ENCODE data around the gene RWDD4.
"Not testable (repeated sequence)": the region's sequence is repeated elsewhere in the genome, so short reads cannot be mapped to it uniquely, and the experiment has no call there.

The RWDD4 gene

GRCh38 chr4:183632689-183633088 is 26.3 kb downstream of the RWDD4 start:
- DNase-seq (ENCODE audit: low read depth in 1 of 2, low spot score in 1 of 2) = no peak
- H3K27ac ChIP-seq (replicated peaks) = no peak overlapping the region
- TF ChIP-seq GABPA (IDR thresholded peaks at IDR 0.05; ENCODE audit: low read depth) (no peak), CTCF (IDR thresholded peaks at IDR 0.05; ENCODE audit: insufficient read depth, low read length) (no peak), SPI1 (IDR thresholded peaks at IDR 0.05; ENCODE audit: borderline replicate concordance, low read depth) (no peak), POLR2AphosphoS5 (IDR thresholded peaks at IDR 0.05; ENCODE audit: low read depth) (no peak), REST (IDR thresholded peaks at IDR 0.05; ENCODE audit: insufficient replicate concordance, low read depth) (no peak)
- no peak overlapping the region for H3K4me3 ChIP-seq (replicated peaks; ENCODE audit: insufficient read depth, low read length)
- H3K27me3 ChIP-seq (ENCODE audit: insufficient read depth, poor library complexity, severe bottlenecking) = no peaks in the 10 kb centered on the region

GRCh38 chr4:183631577-183632198 is 27.3 kb downstream of the RWDD4 start:
- no peak for DNase-seq (ENCODE audit: low read depth in 1 of 2, low spot score in 1 of 2)
- Histone ChIP-seq H3K4me3 (replicated peaks; ENCODE audit: insufficient read depth, low read length) (no peak overlapping the region), H3K27me3 (ENCODE audit: insufficient read depth, poor library complexity, severe bottlenecking) (no peaks in the 10 kb centered on the region), H3K27ac (replicated peaks) (no peak overlapping the region)
- TF ChIP-seq SPI1 (IDR thresholded peaks at IDR 0.05; ENCODE audit: borderline replicate concordance, low read depth) (no peak), GABPA (IDR thresholded peaks at IDR 0.05; ENCODE audit: low read depth) (no peak), CTCF (IDR thresholded peaks at IDR 0.05; ENCODE audit: insufficient read depth, low read length) (no peak), POLR2AphosphoS5 (IDR thresholded peaks at IDR 0.05; ENCODE audit: low read depth) (no peak), REST (IDR thresholded peaks at IDR 0.05; ENCODE audit: insufficient replicate concordance, low read depth) (no peak)

- Histone ChIP-seq H3K4me3 (replicated peaks; ENCODE audit: insufficient read depth, low read length) (no peak overlapping the region), H3K27ac (replicated peaks) (no peak overlapping the region), H3K27me3 (ENCODE audit: insufficient read depth, poor library complexity, severe bottlenecking) (no peaks in the 10 kb centered on the region)
- no peak for DNase-seq (ENCODE audit: low read depth in 1 of 2, low spot score in 1 of 2)
- TF ChIP-seq CTCF (IDR thresholded peaks at IDR 0.05; ENCODE audit: insufficient read depth, low read length) = no peak
- no peak for TF ChIP-seq GABPA (IDR thresholded peaks at IDR 0.05; ENCODE audit: low read depth)
- TF ChIP-seq REST (IDR thresholded peaks at IDR 0.05; ENCODE audit: insufficient replicate concordance, low read depth) = no peak
- no peak for TF ChIP-seq SPI1 (IDR thresholded peaks at IDR 0.05; ENCODE audit: borderline replicate concordance, low read depth)
- no peak for TF ChIP-seq POLR2AphosphoS5 (IDR thresholded peaks at IDR 0.05; ENCODE audit: low read depth)
Observed at GRCh38 chr4:183627979-183628588, 30.9 kb downstream of the RWDD4 start.

- H3K27me3 ChIP-seq (ENCODE audit: insufficient read depth, poor library complexity, severe bottlenecking); H3K4me3 ChIP-seq (replicated peaks; ENCODE audit: insufficient read depth, low read length); H3K27ac ChIP-seq (replicated peaks); DNase-seq (ENCODE audit: low read depth in 1 of 2, low spot score in 1 of 2): not testable (repeated sequence)
Observed at GRCh38 chr4:183627286-183627685, 31.7 kb downstream of the RWDD4 start.
